ENCODE results near the gene SPRR2G. TPM values are rescaled to one million over a fixed set of nuclear protein-coding genes. Genes with fewer than 3 reads are reported as not detected.
"Not testable (repeated sequence)": the region's sequence is repeated elsewhere in the genome, so short reads cannot be mapped to it uniquely, and the experiment has no call there.

The SPRR2G gene
- total RNA-seq, 1 donor from 2014 or later = not detected

DNA sequence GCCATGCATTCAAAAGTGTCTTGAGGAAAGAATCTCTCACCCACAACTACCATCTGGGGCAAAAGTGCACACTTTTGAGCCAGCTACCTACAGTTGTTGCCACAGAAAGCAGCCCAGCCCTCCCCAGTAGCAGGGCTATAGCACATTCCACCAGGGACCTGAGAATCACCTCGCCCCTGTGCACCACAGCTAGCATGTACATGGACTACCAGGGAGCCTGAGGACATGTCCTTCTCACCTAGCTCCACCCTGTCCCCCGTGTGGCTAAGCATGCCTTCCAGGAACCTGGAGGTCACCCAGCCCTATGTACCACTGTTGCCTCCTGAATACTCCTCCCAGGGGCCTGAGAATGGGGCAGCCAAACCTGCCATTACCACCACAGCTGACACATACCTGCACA, 16.9 kb downstream of the SPRR2G start:
- no peaks in the 10 kb centered on the region for H3K9me3 Mint-ChIP-seq
- no peak overlapping the region for H3K27ac Mint-ChIP-seq
- H3K36me3 Mint-ChIP-seq (ENCODE audit: low read depth) = no peaks in the 10 kb centered on the region
- H3K4me1 Mint-ChIP-seq (ENCODE audit: low read depth) = no peaks in the 10 kb centered on the region
- H3K27me3 Mint-ChIP-seq (ENCODE audit: insufficient read depth) = peaks cover 9% of the 10 kb centered on the region
- no peak for DNase-seq (ENCODE audit: low spot score)
- no peak overlapping the region for H3K4me3 Mint-ChIP-seq
- intact Hi-C loops (cut with micrococcal nuclease) = no loop called here

DNA sequence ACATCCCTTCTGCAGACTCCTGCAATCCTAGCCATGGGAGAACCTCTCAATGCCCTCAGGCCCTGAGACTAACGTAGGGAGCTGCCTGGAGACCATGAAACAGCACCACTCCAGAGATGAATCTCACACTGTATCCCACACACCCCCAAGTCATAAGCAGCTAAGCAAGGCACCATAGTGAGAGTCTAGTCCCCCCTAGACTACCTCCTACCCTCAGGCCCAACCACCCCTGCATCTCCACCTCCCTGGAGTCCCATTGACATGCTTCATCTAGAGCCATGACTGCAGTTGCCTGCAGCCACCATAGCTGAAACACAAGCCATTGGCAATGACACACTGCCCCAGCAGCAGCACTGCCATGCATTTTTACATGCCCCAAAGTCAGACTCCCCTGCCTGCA, 17.4 kb downstream of the SPRR2G start:
- H3K4me1 Mint-ChIP-seq (ENCODE audit: low read depth) = no peaks in the 10 kb centered on the region
- no peaks in the 10 kb centered on the region for H3K36me3 Mint-ChIP-seq (ENCODE audit: low read depth)
- intact Hi-C loops (cut with micrococcal nuclease) = no loop called here
- H3K9me3 Mint-ChIP-seq = no peaks in the 10 kb centered on the region
- H3K27ac Mint-ChIP-seq = no peak overlapping the region
- DNase-seq (ENCODE audit: low spot score) = no peak
- peaks cover 7% of the 10 kb centered on the region for H3K27me3 Mint-ChIP-seq (ENCODE audit: insufficient read depth)
- no peak overlapping the region for H3K4me3 Mint-ChIP-seq

DNA sequence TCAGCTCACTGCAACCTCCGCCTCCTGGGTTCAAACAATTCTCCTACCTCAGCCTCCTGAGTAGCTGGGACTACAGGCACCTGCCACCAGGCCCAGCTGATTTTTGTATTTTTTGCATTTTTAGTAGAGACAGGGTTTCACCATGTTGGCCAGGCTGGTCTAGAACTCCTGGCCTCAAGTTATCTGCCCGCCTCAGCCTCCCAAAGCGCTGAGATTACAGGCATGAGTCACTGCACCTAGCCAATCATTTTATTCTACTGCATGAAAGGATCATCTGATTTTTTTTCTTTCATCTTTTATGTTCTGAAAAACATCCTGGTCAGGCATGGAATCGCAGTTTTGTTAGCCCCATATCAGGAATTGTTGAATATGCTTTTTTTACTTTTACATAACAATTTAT, 22.0 kb downstream of the SPRR2G start:
- H3K4me3 Mint-ChIP-seq; H3K27ac Mint-ChIP-seq; intact Hi-C loops (cut with micrococcal nuclease); H3K27me3 Mint-ChIP-seq (ENCODE audit: insufficient read depth); H3K9me3 Mint-ChIP-seq; DNase-seq (ENCODE audit: low spot score); H3K36me3 Mint-ChIP-seq (ENCODE audit: low read depth); H3K4me1 Mint-ChIP-seq (ENCODE audit: low read depth): not testable (repeated sequence)

DNA sequence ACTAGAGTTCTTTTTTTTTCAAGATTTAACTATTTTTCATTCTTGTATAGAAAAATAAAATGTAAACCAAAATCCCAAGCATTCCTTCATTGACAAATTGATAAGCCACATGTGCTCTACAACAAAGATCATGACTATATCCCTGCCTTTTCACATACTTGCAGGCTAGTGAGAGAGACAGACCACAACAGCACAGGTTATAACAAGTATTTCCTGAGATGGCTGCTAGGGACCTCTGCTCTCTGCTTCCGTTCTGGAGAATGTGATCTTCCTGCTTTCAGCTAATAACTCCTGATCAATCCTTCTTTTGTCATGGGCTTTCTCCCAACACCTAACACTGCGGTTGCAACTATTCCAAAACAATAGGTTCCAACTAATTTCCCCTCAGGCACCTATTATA, 23.4 kb downstream of the SPRR2G start:
- no peaks in the 10 kb centered on the region for H3K4me1 Mint-ChIP-seq (ENCODE audit: low read depth)
- peaks cover 8% of the 10 kb centered on the region for H3K27me3 Mint-ChIP-seq (ENCODE audit: insufficient read depth)
- no peaks in the 10 kb centered on the region for H3K36me3 Mint-ChIP-seq (ENCODE audit: low read depth)
- H3K27ac Mint-ChIP-seq = no peak overlapping the region
- no peak overlapping the region for H3K4me3 Mint-ChIP-seq
- intact Hi-C loops (cut with micrococcal nuclease) = no loop called here
- no peak for DNase-seq (ENCODE audit: low spot score)
- H3K9me3 Mint-ChIP-seq = no peaks in the 10 kb centered on the region

DNA sequence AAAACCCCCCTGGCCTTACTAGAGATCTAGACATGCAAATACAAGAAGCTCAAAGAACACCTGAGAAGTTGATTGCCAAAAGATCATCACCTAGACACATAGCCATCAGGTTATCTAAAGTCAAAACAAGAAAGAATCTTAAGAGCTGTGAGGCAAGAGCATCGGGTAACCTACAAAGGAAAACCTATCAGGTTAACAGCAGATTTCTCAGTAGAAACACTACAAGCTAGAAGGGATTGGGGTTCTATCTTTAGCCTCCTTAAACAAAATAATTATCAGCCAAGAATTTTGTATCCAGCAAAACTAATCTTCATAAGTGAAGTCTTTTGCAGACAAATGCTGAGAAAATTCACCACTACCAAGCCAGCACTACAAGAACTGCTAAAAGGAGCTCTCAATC, 25.2 kb downstream of the SPRR2G start:
- intact Hi-C loops (cut with micrococcal nuclease) = no loop called here
- no peak for DNase-seq (ENCODE audit: low spot score)
- Mint-ChIP-seq H3K4me1 (ENCODE audit: low read depth) (no peaks in the 10 kb centered on the region), H3K27ac (no peak overlapping the region), H3K36me3 (ENCODE audit: low read depth) (no peaks in the 10 kb centered on the region), H3K9me3 (no peaks in the 10 kb centered on the region), H3K4me3 (no peak overlapping the region), H3K27me3 (ENCODE audit: insufficient read depth) (peaks cover 10% of the 10 kb centered on the region)

DNA sequence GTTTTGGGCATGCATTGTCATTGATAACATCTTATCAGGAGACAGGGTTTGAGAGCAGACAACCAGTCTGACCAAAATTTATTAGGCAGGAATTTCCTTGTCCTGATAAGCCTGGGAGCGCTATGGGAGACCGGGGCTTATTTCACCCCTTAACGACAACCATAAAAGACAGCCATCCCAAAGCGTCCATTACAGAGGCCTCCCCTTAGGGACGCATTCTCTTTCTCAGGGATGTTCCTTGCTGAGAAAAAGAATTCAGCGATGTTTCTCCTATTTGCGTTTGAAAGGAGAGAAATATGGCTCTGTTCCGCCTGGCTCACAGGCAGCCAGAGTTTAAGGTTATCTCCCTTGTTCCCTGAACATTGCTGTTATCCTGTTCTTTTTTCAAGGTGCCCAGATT, 26.9 kb downstream of the SPRR2G start:
- intact Hi-C loops (cut with micrococcal nuclease); H3K27ac Mint-ChIP-seq; DNase-seq (ENCODE audit: low spot score); H3K9me3 Mint-ChIP-seq; H3K4me1 Mint-ChIP-seq (ENCODE audit: low read depth); H3K4me3 Mint-ChIP-seq; H3K36me3 Mint-ChIP-seq (ENCODE audit: low read depth): not testable (repeated sequence)
- peaks cover 11% of the 10 kb centered on the region for H3K27me3 Mint-ChIP-seq (ENCODE audit: insufficient read depth)

DNA sequence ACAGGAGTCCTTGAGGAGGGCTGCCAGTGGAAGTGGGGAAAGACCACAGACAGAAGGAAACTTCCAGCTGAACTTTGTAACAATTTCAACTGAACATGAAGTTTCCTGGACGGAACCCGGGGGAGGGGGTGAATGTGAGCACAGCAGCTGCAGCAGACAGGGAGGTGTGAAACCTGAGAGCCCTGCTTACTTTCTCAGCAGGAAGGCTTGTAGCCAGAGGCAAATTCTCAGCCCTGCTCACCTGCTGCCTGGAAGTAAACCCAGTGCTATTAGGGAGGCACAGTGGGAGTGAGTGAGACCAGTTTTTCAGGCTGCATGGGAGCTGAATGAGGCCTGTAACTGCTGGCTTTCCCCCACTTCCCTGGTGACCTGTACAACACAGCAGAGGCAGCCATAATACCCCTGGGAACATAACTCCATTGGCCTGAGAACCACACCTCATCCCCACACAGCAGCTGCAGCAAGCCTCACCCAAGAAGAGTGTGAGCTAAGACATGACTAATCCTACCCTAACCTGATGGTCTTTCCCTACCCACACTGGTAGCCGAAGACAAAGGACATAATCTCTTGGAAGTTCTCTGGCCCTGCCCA, 27.8 kb downstream of the SPRR2G start:
- Mint-ChIP-seq H3K4me3 (no peak overlapping the region), H3K36me3 (ENCODE audit: low read depth) (no peaks in the 10 kb centered on the region), H3K27ac (no peak overlapping the region), H3K4me1 (ENCODE audit: low read depth) (no peaks in the 10 kb centered on the region), H3K27me3 (ENCODE audit: insufficient read depth) (peaks cover 11% of the 10 kb centered on the region), H3K9me3 (no peaks in the 10 kb centered on the region)
- DNase-seq (ENCODE audit: low spot score) = no peak
- intact Hi-C loops (cut with micrococcal nuclease) = no loop called here

DNA sequence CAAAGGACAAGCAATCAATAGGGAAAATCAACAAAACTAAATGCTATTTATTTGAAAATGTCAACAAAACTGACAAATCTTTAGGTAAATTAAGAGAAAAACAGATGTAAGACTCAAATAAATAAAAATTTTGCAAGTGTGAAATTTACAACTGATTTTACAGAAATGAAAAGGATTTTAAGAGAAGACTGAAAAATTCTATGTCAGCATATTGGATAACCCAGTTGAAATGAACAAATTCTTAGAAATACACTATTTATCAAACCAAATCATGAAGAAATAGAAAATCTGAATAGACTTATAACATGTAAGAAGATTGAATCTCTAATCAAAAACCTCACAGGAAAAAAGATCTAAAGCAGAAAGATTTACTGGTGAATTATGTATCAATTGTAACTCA, 29.7 kb downstream of the SPRR2G start:
- Mint-ChIP-seq H3K27ac (no peak overlapping the region), H3K9me3 (no peaks in the 10 kb centered on the region), H3K4me1 (ENCODE audit: low read depth) (no peaks in the 10 kb centered on the region), H3K27me3 (ENCODE audit: insufficient read depth) (peaks cover 12% of the 10 kb centered on the region), H3K4me3 (no peak overlapping the region), H3K36me3 (ENCODE audit: low read depth) (no peaks in the 10 kb centered on the region)
- no peak for DNase-seq (ENCODE audit: low spot score)
- intact Hi-C loops (cut with micrococcal nuclease) = no loop called here

DNA sequence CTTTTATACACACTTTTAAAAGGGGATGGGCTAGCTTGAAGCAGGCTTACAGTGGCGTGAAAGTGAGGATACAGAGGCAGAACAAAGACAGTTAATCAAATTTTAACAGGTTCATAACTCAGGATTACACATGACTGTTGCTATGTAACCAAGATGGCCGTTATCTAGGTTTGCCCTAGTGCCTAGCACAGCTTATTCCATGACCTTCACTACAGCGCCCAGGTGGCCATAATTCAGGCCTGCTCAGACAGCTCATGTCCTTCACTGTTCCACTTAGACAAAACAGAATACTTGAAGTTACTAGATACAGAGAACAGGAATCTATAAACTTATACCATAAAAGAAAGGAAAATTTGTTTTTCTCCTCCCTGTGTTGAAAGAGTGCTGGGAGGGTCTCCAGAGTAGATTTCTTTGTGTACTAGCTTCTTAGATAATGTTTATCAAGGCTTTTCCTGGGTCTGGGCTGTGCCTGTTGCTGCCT, 31.2 kb downstream of the SPRR2G start:
- H3K4me1 Mint-ChIP-seq (ENCODE audit: low read depth) = no peaks in the 10 kb centered on the region
- H3K36me3 Mint-ChIP-seq (ENCODE audit: low read depth) = no peaks in the 10 kb centered on the region
- intact Hi-C loops (cut with micrococcal nuclease) = no loop called here
- H3K27me3 Mint-ChIP-seq (ENCODE audit: insufficient read depth) = peaks cover 14% of the 10 kb centered on the region
- H3K27ac Mint-ChIP-seq = no peak overlapping the region
- no peaks in the 10 kb centered on the region for H3K9me3 Mint-ChIP-seq
- DNase-seq (ENCODE audit: low spot score) = no peak
- H3K4me3 Mint-ChIP-seq = no peak overlapping the region

DNA sequence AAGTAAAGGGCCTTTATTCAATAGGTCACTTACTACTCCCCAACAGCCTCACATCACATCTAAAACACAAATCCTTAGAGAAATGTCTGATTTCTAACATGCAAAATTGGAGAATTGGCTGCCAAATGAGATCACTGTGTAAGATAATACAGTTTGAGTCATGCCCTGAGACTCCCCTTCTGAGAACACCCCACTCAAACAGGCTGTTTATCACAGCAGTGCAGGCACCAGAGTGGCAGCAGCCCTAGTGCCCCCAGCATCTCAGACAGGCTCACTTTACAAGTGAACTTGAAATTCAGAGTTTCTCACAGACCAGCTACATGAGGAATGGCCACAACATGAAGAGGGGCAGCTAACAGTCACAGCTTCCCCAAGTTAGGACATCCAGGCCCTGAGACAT, 35.4 kb downstream of the SPRR2G start:
- intact Hi-C loops (cut with micrococcal nuclease); H3K9me3 Mint-ChIP-seq; H3K4me1 Mint-ChIP-seq (ENCODE audit: low read depth); H3K36me3 Mint-ChIP-seq (ENCODE audit: low read depth); H3K4me3 Mint-ChIP-seq; H3K27me3 Mint-ChIP-seq (ENCODE audit: insufficient read depth); H3K27ac Mint-ChIP-seq; DNase-seq (ENCODE audit: low spot score): not testable (repeated sequence)

DNA sequence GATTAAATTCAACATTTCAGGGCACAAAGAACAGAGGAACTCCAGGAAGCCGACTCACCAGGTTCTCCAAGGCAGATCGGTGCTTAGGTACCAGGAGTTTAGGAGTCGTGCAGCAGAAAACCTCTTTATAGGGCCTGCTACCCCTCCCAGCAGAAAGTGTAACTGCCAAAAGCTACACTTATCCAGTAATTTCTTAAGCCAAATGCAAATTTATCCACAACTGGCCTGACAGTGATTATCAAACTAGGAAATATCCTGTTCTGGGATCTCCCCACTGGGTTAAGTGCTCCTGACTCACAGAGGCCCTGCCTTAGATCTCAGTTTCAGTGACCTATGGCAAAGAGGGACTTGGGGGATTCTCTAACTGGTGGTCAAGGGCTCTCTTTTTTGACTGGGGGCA, 37.3 kb downstream of the SPRR2G start, which contains the start of gene SPRR2F:
Gene SPRR2F (minus strand): TSS at position 101 of the 400 bp plus-strand sequence. CDS start 783 bp downstream, outside the sequence.
- Mint-ChIP-seq H3K36me3 (ENCODE audit: low read depth) (no peaks in the 10 kb centered on the region), H3K27me3 (ENCODE audit: insufficient read depth) (peaks cover 5% of the 10 kb centered on the region), H3K4me3 (no peak within 1 kb of the TSS), H3K4me1 (ENCODE audit: low read depth) (no peaks in the 10 kb centered on the region), H3K9me3 (no peaks in the 10 kb centered on the region), H3K27ac (no peak within 1 kb of the TSS)
- intact Hi-C loops (cut with micrococcal nuclease) = no loop called here
- DNase-seq (ENCODE audit: low spot score) = no peak

DNA sequence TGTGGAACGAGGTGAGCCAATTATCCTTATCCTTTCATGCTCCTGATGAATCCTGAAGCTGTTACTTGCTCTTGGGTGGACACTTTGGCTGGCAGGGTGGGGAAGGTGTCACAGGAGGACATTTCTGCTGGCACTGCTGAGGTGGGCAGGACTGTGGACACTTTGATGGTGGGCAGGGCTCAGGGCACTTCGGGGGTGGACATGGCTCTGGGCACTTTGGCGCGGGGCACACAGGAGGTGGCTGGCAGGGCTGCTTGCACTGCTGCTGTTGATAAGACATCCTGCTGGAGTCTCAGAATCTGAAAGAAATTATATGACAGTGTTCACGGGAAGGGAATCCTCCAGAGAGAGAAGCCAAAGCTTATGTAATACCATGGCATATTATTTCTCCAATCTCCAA, 38.2 kb downstream of the SPRR2G start:
- DNase-seq (ENCODE audit: low spot score); H3K4me3 Mint-ChIP-seq; H3K4me1 Mint-ChIP-seq (ENCODE audit: low read depth); H3K27me3 Mint-ChIP-seq (ENCODE audit: insufficient read depth); intact Hi-C loops (cut with micrococcal nuclease); H3K36me3 Mint-ChIP-seq (ENCODE audit: low read depth); H3K9me3 Mint-ChIP-seq; H3K27ac Mint-ChIP-seq: not testable (repeated sequence)

DNA sequence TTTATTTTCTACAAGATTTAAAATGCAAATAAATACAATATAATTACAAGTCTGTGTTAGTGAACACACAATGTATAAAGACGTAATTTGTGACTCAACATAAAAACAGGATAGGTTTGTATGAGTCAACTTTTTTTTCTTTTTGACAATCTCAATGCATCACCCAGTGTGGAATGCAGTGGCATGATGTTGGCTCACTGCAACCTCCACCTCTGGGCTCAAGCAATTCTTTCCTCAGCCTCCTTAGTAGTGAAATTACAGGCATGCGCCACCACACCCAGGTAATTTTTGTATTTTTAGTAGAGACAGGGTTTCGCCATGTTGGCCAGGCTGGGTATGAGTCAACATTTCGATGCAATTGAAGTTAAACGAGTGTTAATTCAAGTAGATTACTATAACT, 50.4 kb downstream of the SPRR2G start:
- no peak overlapping the region for H3K27ac Mint-ChIP-seq
- H3K36me3 Mint-ChIP-seq (ENCODE audit: low read depth) = no peaks in the 10 kb centered on the region
- H3K9me3 Mint-ChIP-seq = no peaks in the 10 kb centered on the region
- intact Hi-C loops (cut with micrococcal nuclease) = no loop called here
- H3K4me1 Mint-ChIP-seq (ENCODE audit: low read depth) = no peaks in the 10 kb centered on the region
- no peak overlapping the region for H3K4me3 Mint-ChIP-seq
- no peak for DNase-seq (ENCODE audit: low spot score)
- H3K27me3 Mint-ChIP-seq (ENCODE audit: insufficient read depth) = peaks cover 2% of the 10 kb centered on the region

All from activated T-helper 1 cell treated with anti-CD3 and anti-CD28 coated beads, Interleukin-12 subunit alpha, Interleukin-12 subunit beta, Interleukin-2, Interleukin-4 antibody, amounts not matched to agents 30 ng/mL and 10 ng/mL and 1 ng/mL, durations not matched to agents 14 hours and 24 hours and 36 hours (primary cell).